GM12873 (cell line): ENCODE results near the gene CCDC107.

Source experiments
- TF ChIP-seq, protein P1 (sequence below): IDR thresholded peaks from 2 replicates; pipeline ENCODE4 v1.5.1; 2012; ENCODE audit warnings: low read depth, mild to moderate bottlenecking, moderate library complexity, low read length, control low read depth; ENCODE audit not compliant: insufficient read depth; ENCODE audit errors: missing control alignments

The CCDC107 gene

DNA sequence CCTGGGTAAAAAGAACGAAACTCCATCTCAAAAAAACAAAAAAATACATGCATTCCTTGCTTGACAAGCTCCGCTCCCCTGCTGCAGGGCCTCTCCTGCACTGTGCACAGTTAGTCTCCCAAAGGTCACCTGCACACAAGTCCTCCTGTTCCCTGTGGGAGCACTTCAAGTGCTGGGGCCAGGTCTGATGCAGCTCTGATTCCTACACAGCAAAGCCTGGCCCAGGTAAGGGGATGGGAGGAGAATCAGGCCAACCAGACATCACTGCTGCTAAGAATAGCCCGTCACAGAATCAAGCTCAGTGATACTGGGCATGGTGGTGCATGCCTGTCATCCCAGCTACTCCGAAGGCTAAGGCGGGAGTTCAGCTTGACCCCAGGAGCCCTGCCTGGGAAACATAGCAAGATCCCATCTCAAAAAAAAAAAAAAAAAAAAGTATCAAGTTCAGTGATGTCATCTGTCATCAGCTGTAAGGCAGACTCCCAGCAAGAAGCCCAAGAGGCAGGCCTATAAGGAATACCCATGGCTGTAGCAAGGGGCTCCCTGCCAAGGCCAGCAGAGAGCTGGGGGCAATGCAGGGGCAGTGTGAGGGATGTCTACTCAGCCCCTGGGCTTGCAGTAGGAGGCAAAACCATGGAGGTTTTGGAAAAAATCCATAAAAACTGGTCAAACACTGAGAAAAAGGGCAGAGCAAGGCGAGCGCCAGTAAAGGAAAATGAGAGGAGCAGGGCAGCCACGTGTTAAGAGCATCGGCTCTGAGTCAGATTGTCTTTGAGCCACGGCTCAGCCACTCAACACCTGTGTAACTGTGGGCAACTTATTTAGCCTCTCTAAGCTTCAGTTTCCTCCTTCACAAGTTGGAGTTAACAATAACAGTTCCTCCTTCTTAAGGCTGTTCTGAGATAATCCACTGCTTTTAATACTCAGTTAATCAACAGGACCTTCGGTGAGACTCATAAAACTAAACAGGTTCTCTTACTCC is 28.4 kb downstream of the CCDC107 start:
- TF ChIP-seq, protein P1, sequence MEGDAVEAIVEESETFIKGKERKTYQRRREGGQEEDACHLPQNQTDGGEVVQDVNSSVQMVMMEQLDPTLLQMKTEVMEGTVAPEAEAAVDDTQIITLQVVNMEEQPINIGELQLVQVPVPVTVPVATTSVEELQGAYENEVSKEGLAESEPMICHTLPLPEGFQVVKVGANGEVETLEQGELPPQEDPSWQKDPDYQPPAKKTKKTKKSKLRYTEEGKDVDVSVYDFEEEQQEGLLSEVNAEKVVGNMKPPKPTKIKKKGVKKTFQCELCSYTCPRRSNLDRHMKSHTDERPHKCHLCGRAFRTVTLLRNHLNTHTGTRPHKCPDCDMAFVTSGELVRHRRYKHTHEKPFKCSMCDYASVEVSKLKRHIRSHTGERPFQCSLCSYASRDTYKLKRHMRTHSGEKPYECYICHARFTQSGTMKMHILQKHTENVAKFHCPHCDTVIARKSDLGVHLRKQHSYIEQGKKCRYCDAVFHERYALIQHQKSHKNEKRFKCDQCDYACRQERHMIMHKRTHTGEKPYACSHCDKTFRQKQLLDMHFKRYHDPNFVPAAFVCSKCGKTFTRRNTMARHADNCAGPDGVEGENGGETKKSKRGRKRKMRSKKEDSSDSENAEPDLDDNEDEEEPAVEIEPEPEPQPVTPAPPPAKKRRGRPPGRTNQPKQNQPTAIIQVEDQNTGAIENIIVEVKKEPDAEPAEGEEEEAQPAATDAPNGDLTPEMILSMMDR: no peak

DNA sequence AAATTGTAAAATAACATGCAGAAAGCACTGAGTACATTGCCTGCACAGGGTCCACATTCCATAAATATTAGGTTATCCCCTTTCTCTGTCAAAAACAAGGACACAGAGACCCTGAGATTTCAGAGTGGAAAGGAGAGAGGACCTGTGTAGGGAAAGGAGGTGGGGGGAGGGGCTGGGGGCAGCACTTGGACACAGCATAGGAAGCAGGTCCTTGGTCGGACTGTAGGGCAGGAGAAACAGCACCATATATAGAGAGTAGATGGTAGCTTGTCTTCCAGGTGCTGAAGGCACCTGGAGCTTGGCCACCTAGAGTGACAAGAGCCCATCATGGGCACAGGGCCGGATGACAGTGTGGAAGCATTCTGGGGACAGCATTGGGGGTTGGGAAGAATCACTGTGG is 29.2 kb downstream of the CCDC107 start:
- TF ChIP-seq, protein P1: no peak

DNA sequence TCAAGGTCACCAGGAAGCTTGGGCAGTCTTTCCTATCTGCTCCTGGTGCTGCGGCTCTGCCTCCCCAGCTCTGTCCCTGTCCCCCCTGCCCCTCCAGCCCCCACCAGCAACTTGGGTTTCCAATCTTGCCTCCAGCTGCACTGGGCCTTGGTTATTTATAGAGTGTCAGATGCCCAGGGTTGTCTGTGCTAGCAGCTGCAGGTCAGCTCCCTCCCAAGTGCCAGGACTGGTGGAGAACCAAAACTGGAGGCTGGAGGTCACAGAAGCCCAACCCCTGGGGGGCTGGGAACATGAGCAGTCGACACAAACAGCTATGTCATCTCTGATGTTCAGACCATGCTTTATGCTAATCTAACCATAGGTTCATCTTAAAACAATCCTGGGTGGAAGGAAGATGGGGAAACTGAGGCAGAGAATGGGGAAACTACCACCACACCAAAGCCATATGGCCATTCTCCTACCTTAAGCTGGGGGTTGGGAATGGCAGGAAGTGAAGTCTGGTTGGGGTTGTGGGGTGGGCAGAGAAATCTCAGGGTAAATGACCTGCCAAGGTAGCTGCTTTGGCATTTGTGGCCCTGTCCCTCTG is 30.0 kb downstream of the CCDC107 start:
- TF ChIP-seq, protein P1: no peak

DNA sequence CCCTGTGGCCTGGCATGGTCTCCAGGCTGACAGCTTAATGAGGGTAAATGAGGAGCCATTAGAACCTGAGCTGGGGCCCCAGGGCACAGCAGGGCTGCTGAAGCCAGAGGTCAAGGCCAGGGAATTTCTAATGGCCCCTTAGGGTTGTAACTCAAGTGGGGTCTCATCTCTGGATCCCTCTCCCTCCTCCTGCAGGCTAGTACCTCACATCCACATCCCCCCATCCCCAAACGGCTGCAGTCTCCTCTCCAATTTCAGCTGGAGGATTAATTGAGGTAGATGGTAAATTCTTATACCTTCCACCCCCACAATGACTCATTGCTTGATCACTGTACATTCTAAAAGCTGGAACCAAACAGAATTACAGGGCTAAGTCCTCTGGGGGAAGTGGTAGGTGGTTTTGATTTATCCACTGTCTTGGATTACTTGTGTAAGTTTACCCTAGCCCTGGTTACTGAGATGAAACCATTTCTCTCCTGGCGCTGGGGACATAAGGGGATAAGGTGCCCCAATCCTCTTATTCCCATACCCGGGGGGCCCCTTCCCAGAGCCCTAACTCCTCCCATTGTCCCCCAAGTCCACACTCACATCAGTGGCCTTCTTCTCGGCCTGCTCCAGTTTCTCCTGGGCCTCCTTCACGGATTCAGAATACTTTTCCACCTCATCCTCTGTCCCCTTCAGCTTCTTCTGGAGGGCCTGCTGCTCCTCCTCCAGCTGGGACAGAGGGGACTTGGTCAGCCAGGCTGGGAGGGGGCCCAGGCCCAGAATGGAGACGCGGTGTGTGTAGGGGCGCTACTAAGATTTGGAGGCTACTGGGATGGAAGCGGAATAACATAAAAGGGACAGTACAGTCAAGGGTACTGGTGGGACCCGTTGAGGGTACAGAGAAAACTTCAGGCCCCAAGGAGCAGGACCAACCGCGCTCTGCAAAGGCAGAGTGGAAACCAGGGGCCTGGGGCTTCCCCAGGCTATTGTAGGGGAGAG is 30.8 kb downstream of the CCDC107 start:
- TF ChIP-seq, protein P1: no peak

DNA sequence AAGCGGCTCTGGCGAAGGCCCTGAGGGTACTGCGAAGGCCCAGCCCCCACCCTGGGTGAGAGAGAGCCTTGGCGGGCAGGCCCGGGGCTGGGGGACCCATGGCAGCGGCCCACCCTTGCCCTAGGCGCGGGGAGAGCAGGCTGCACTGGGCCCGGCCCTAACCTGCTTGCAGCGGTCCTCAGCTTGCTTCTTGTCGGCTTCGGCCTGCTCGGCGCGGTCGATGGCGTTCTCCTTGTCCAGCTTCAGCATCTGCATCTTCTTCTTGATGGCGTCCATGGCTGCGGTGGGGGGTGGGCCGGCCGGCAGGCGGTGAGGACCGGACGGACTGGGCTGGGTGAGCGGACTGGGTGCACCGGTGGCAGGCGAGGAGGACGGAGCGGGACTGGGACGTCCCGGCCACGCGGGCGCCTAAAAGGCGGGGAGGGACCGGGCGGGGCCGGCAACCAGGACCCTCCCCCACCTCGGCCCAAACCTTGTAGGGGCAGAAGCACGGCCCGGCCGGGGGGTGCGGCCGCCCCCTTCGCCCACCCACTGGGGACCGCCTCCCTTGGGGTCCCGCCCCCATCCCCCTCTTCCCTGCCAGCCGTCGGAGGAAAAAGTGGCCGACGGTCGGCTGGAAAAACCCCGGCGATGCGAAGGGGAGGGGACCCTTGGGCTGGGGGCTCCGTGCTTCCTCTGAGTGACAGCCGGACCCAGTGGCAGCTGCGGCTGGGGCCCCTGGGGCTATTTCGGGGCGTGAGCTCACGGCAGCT is 31.6 kb downstream of the CCDC107 start, which contains the start of gene TPM2:
TSS of gene TPM2 (minus strand) at position 384 of the 752 bp plus-strand sequence. CDS start at position 276, 108 bp downstream.
- TF ChIP-seq, protein P1: no peak

DNA sequence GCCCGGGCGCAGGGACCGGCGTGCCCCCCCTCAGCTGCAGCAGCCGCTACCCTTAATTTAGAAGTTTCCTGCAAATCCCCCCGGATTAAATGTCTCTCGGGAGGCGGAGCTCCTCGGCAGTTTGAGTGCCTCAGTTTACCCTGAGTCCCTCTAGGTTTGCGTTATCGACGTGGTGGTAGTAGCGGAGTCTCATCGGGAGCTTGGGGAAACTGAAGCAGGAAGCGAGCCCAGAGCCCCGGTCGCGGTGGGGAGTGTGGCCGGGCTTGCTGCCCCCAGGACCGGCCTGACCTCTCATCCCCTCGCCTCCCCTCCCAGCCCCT is 32.2 kb downstream of the CCDC107 start:
- TF ChIP-seq, protein P1: no peak
